H1 (cell line): ENCODE data around the gene LRRC4C. TPM values are rescaled to one million over a fixed set of nuclear protein-coding genes. Genes with fewer than 3 reads are reported as not detected.

Source experiments
- BCL11A ChIP-seq, 2 experiments: IDR thresholded peaks; one replicate each; pipeline ENCODE4 v1.6.1; 2011; ENCODE audit warnings: low read depth in 2 of 2, low read length in 2 of 2, mild to moderate bottlenecking in 2 of 2
- CTBP2 ChIP-seq: IDR thresholded peaks from 2 replicates; pipeline ENCODE4 v1.7.0; 2011; ENCODE audit warnings: borderline replicate concordance, mild to moderate bottlenecking, moderate library complexity, mixed read lengths, low read length; ENCODE audit not compliant: insufficient read depth, insufficient read length
- HDAC6 ChIP-seq: IDR thresholded peaks from one replicate; pipeline ENCODE4 v1.7.1; 2012; ENCODE audit warnings: low read depth, mild to moderate bottlenecking, inconsistent platforms, low read length, moderate library complexity
- RAD21 ChIP-seq, 2 experiments: IDR thresholded peaks in 1 of 2; conservative IDR thresholded peaks in 1 of 2; 2 replicates each; pipeline ENCODE4 v1.6.1; 2011; ENCODE audit warnings: low read depth in 2 of 2, low read length in 2 of 2, improper control_type of control experiment in 1 of 2, inconsistent platforms in 1 of 2, mild to moderate bottlenecking in 1 of 2, moderate library complexity in 1 of 2
- RFX5 ChIP-seq: IDR thresholded peaks from 2 replicates; pipeline ENCODE4 v1.6.1; 2011; ENCODE audit warnings: low read depth, low read length, improper control_type of control experiment, borderline replicate concordance
- polyA plus RNA-seq, 7 experiments: library from polyadenylated mRNA; depleted of rRNA in 3 of 7; stranded (reverse) in 5 of 7; unstranded in 2 of 7; fragments of >200 nt in 5 of 7; fragments of 200-250 nt in 2 of 7; gene quantifications; 1 replicate in 5 of 7; 2 replicates in 1 of 7; 4 replicates in 1 of 7; pipeline versions ENCODE4 v1.2.1 to v1.2.3, GENCODE V29; 2011 to 2013; ENCODE audit warnings: missing spikeins in 2 of 7, mixed read lengths in 2 of 7
- total RNA-seq: library from RNA; stranded (reverse); fragmentation: NEBNext Ultra II Directional; extraction: Animal tissue kit (Norgen Biotek cat#: 25700); gene quantifications from 2 replicates; pipeline ENCODE4 v1.2.1, GENCODE V29; 2021

Gene LRRC4C
- total and polyA plus RNA-seq, 2 of the 8 experiments (the other 6 are each of a cell fraction or from before 2014, with no cell fraction given): 0.23 to 2.2 TPM

- TF ChIP-seq CTBP2 (no peak), HDAC6 (no peak), RAD21 (IDR thresholded peaks at IDR 0.05 in 1 of 2, conservative IDR thresholded peaks at IDR 0.05 in 1 of 2; ENCODE audit: low read depth in 2 of 2, low read length in 2 of 2) (no peak), BCL11A (IDR thresholded peaks at IDR 0.05; ENCODE audit: low read depth in 2 of 2, low read length in 2 of 2) (no peak), RFX5 (no peak)
These were observed 13.3 kb downstream of the LRRC4C start (continued) for GRCh38 chr11:41446107-41446506.
